HG02943 (cell line): ENCODE measurements around the gene MZB1.
A peak's percentile ranks its signal among the peaks of the same experiment; 100 is the strongest.

Experiments
- ATAC-seq: cut with Tn5 transposase; IDR thresholded peaks from one replicate; pipeline ENCODE4 v1.9.1; 2021; ENCODE audit warnings: mild to moderate bottlenecking, low read depth, moderate library complexity; ENCODE audit not compliant: unreplicated experiment

The MZB1 gene

GRCh38 chr5:139389701-139390638 is at the start of gene MZB1:
TSS of gene MZB1 (minus strand) at chr5:139389913. CDS start at chr5:139389856, 57 bp downstream.
- ATAC-seq = peak; percentile 36

DNA sequence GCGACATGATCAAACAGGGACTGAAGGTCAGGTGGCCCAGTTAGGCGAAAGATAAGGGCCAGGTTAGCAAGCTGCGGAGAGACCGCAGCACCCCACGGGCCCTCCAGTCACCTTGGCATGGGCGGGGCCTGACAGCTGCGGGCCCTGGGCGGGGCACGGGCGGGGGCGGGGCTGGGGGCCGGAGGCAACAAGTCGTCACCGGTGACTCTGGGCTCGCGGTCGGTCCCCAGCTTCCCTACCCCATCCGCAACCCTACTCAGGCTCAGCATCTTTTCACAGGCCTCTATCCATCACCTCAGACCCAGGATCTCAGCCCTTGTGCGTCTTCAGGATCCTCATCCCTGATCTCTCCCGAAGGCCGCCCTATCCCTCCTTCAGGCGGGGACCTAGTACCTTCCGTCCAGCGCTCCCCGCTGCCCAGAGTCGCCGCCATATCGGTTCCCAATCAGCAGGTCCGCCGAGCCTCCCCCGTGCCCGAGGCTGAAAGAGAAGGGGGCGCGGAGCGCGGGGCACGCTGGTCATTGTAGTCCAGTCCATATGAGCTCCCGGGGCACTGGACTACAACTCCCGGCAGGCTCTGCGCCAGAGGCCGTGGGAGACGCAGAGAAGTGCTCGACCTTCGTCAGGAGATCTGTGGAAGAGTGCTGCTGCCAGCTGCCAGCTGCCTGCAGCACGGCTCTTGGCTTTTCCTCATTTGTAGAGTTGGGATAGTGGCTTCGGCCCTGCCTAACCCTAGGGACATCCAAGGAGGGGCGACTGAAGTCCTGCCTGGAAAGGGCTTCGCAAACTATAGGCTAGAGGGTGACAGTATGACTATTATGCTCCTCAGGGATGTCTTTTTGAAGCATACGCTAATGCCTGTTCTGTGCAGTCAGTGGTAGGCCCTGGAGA is 49.5 kb upstream of the MZB1 start, which contains the start of gene DNAJC18:
DNAJC18 (minus strand) TSS at position 513 of the 891 bp plus-strand sequence; CDS start at position 433, 80 bp downstream.
- ATAC-seq = peak; percentile 84

GRCh38 chr5:139438707-139439012 is 48.9 kb upstream of the MZB1 start:
- ATAC-seq = no peak

- no peak for ATAC-seq
These were observed 46.0 kb upstream of the MZB1 start for GRCh38 chr5:139435676-139436075.

DNA sequence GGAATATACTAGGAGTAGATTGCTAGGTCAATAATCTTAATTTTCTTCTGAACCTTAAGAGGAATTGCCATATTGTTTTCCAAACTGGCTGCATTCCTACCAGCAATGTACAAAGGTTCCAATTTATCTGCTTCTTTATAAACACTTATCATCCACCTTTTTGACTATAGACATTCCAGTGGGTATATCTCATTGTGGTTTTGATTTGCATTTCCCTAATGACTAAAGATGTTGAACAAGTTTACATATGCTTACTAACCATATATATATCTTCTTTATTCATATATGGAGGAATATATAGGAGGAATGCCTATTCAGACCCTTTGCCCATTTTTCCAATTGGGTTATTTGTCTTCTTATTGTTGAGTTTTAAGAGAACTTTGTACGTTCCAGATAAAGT is 42.0 kb upstream of the MZB1 start:
- no peak for ATAC-seq

DNA sequence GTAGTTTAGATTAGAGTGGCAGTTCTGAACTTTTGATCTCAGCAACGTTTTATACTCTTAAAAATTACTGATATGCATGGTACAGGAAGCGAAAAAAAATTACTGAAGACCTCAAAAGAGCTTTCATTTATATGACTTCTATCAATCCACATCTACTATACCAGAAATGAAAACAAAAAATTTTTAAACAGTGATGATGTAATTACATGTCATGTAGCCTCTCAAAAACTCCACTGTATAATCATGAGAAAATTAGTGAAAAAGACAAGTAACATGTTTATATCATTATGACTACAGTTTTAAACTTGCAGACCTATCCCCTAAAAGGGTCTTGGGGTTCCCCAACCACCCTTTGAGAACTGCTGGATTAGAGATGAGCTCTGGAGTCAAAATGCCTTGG is 40.3 kb upstream of the MZB1 start:
- ATAC-seq = no peak

GRCh38 chr5:139426203-139426885 is 36.6 kb upstream of the MZB1 start:
- no peak for ATAC-seq

GRCh38 chr5:139425497-139425896 is 35.8 kb upstream of the MZB1 start:
- no peak for ATAC-seq

DNA sequence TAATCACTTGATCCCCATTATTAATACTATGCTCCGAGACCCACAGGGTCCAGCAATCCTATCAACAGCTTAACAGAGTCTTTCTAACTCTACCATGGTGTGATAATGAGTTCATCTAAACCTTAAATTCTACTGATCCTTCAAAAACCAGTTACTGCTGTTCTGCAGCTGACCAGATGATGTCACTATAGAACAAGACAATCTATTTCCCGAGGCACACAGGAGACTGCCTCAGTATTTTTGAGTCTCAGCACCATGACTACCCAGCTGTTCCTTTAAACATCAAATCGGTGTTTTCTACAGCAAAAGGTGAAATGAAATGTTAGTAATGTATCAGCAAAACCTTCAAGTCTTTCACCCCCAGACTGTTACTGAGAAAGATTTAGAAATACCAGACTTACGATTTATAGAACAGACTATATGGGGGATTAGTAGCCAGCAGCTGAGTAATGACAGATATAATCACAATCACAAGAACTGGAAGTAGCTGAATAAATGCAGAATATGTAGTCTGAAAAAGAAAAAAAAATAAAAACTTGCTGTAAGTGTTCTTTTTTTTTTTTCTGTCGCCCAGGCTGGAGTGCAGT is 32.7 kb upstream of the MZB1 start:
- ATAC-seq = no peak

DNA sequence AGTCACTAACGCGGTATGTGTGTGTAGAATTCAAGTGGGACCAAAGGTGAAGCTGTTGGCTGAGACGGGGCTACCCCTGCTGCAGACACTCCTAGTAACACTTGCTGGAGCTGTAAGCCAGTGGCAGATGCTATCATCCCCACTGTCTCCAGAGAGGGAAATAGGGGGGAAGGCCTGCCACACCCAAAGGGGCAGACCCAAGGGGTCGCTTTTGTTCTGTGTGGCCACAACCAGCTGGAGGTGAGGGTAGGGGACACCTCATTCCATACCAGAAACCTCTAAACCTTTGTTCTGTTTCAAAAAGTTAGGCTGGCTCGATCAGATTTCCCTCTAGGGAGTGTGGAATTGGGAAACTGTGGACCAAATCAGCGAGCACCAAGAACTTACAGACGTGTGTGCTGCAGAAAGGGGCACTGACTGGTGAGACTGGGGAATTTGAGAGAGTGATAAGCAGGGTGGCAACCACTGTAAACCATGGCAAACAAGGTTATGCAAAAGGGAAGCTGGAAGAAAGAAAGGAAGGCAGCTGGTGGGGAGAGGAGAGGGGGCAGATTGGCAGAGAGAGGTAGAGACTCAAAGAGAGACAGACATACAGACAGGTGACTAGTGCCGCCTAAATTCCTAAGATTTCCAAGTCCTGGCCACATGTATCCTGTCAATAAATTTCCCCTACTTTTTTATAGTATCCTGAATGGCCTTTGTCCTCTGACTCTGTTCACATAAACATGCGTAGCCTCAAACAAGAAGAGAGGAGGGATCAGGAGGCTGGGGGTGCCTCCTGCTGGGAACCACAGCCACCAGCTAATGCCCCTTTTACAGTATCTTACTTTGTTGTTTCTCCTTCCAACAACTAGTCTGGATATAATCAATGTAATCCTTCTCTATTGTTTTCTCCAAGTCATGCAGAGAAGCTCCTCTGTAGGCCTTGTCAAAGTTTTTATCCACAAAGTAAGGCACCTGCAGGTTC is 29.8 kb upstream of the MZB1 start:
- ATAC-seq = no peak

- ATAC-seq = no peak
These were observed 29.1 kb upstream of the MZB1 start for GRCh38 chr5:139418793-139419192.

DNA sequence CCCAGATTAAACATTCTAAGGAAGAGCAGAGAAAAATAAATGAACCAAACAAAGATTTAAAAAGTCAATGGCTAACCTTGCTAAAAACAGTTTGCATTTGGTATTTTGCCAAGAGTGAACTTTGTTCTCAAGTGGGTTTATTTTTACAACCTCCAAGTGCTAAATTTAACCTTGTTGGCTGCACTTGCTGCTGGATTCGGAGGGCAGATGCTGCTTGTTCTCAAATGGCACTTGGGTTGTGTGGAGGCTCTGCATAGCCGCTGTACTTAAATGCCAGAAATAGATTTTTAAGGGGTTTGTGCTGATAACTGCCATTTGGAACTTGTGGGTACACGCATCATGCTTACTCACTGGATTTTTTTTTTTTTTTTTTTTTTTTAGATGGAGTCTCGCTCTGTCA is 27.5 kb upstream of the MZB1 start:
- ATAC-seq = no peak

- ATAC-seq = no peak
These were observed 26.9 kb upstream of the MZB1 start for GRCh38 chr5:139416651-139417050.

DNA sequence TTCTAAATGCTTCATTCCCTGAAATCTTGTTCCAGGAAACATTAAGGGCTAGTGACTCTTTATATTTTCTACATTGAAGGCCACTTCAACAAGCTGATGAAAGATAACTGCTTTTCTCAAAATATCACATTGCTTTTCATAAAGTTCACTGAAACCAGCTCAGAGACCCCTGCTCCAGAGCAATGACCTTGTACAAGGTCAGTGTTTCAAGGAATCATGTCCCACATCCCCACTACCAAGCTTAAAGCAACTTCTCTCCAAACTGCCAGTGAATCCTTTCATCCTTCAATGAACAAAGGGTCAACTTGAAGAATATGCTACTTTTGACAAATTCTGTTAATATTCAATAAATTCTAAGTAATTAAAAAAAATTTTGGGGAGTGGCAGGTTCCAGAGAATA is 26.2 kb upstream of the MZB1 start:
- no peak for ATAC-seq

- ATAC-seq = no peak
These were observed 25.6 kb upstream of the MZB1 start for GRCh38 chr5:139415221-139415861.

- ATAC-seq = no peak
These were observed 24.9 kb upstream of the MZB1 start for GRCh38 chr5:139414581-139415130.

GRCh38 chr5:139413963-139414362 is 24.2 kb upstream of the MZB1 start:
- no peak for ATAC-seq

- ATAC-seq = no peak
These were observed 23.4 kb upstream of the MZB1 start for GRCh38 chr5:139413153-139413552.
